ENCODE data around the gene MIPEP. TPM values are rescaled to one million over a fixed set of nuclear protein-coding genes. Genes with fewer than 3 reads are reported as not detected.

Gene MIPEP
- total and polyA plus RNA-seq, 9 of the 15 experiments (the other 6 are each of a cell fraction or from before 2014, with no cell fraction given), result 1.7 to 19.3 (median 13.1) TPM

DNA sequence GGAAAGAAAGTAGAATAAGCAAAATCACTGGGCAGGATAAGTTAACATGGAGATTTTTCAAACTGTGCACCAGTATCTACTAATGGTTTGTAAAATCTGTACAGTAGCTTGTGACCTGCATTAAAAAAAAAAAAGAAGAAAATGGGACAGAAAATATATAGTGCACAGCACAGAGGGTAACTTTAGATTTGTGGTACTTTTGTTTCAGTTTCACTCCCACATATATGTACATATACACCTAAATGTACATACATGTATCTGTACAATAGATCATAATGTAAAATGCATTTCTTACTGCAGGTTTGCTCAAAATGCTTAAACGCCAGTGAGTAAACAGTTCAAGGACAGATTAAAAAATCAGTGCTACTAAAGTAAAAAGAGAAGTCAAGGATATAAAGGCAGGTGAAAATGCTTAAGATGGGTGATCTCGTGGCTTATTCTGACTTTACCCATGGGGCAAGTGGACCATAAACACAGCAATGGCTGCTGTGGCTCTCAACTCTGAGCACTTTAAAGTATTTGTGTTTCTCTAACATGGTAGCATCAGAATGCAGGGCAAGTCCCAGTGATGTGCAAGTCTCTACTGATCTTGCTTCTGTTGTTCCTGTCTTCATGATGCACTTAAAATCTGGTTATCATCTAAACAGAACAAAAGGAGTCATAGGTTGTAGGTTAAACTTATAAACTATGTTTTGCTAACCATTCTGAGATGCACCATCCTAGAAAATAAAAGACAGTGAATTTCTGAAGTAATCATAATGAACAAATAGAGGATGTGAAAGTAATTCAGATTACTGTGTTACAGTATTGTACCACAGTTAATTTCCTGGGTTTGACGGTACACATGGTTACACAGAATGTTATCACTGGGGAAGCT, 112.3 kb downstream of the MIPEP start:
- no peaks in the 10 kb centered on the region for H3K9me1 ChIP-seq (ENCODE audit: control insufficient read depth, insufficient read depth, low read length)
- DNase-seq (ENCODE audit: extremely low read depth in 1 of 4, low spot score in 3 of 4) (no peak), FAIRE-seq (no peak), ATAC-seq (no peak)
- ChIA-PET CTCF (ENCODE audit: low intra/inter-chr PET ratio) (no interaction called here), POLR2A (no interaction called here)
- H3K27ac ChIP-seq (ENCODE audit: extremely low read depth, low read depth, low read length), result no peak overlapping the region
- H2AFZ ChIP-seq (ENCODE audit: low read depth, low read length), result no peak overlapping the region
- H3K36me3 ChIP-seq (ENCODE audit: control insufficient read depth, insufficient read depth, low read length), result no peaks in the 10 kb centered on the region
- TF ChIP-seq MTA3 (IDR thresholded peaks at IDR 0.05; ENCODE audit: borderline replicate concordance) (no peak), KLF1 (tag; IDR thresholded peaks at IDR 0.05) (no peak), GABPA (tag; conservative IDR thresholded peaks at IDR 0.05; ENCODE audit: low read depth) (no peak), ILF3 (IDR thresholded peaks at IDR 0.05; ENCODE audit: borderline replicate concordance) (no peak), ATF1 (CRISPR knock-in tag; IDR thresholded peaks at IDR 0.05) (no peak), ATF1 (tag; IDR thresholded peaks at IDR 0.05) (no peak), XRCC5 (IDR thresholded peaks at IDR 0.05; ENCODE audit: low read depth, low read length) (no peak), HDAC1 (IDR thresholded peaks at IDR 0.05) (no peak)
- no peaks in the 10 kb centered on the region for H4K20me1 ChIP-seq (replicated peaks; ENCODE audit: control insufficient read depth, insufficient read depth, low read length)
- no peaks in the 10 kb centered on the region for H3K27me3 ChIP-seq (ENCODE audit: control insufficient read depth in 2 of 2, insufficient read depth in 2 of 2, low read length in 2 of 2)
- H3K9me3 ChIP-seq (replicated peaks; ENCODE audit: control insufficient read depth, insufficient read depth, low read depth, low read length), result no peaks in the 10 kb centered on the region
- H3K4me3 ChIP-seq, result no peak overlapping the region
- intact Hi-C loops (cut with micrococcal nuclease) (no loop called here), in situ Hi-C loops (cut with MboI) (no loop called here)
- no peak overlapping the region for H3K4me2 ChIP-seq (ENCODE audit: insufficient read depth, low read length)
- no peaks in the 10 kb centered on the region for H3K79me2 ChIP-seq (ENCODE audit: control insufficient read depth, insufficient read depth, low read length)
- no peaks in the 10 kb centered on the region for H3K4me1 ChIP-seq (replicated peaks in 1 of 2; ENCODE audit: control insufficient read depth in 2 of 2, insufficient read depth in 2 of 2, low read length in 2 of 2)
- H3K9ac ChIP-seq (ENCODE audit: insufficient read depth in 1 of 2, low read depth in 2 of 2, low read length in 2 of 2), result no peak overlapping the region
- WGBS (ENCODE audit: insufficient coverage, low coverage, missing lambda C conversion rate), result 45% methylated on average over 3 of the region's 3 CpGs
- BruUV-seq (replicated peaks), result no TSS peak

Measured in K562 (cell line).